Colonic mucosa (tissue), 4 donors: ENCODE data around the gene CES1. TPM values are rescaled to one million over a fixed set of nuclear protein-coding genes. Genes with fewer than 3 reads are reported as not detected.

ENCODE experiments used
- DNase-seq: peaks from one replicate; pipeline ENCODE4 v3.0.0-alpha.2; 2020
- H3K27ac ChIP-seq: fragments of 200-600 bp; one replicate; pipeline ENCODE4 v1.8.0; 2021
- H3K27me3 ChIP-seq: fragments of 200-600 bp; one replicate; pipeline ENCODE4 v1.8.0; 2021
- H3K36me3 ChIP-seq: fragments of 200-600 bp; one replicate; pipeline ENCODE4 v1.8.0; 2021
- H3K4me1 ChIP-seq: fragments of 200-600 bp; one replicate; pipeline ENCODE4 v1.8.0; 2021; ENCODE audit warnings: mild to moderate bottlenecking
- H3K4me3 ChIP-seq: fragments of 200-600 bp; one replicate; pipeline ENCODE4 v1.8.0; 2021
- H3K9ac ChIP-seq, 2 donors: one replicate each; pipeline ENCODE4 v1.7.0; 2013; ENCODE audit warnings: control low read depth in 2 of 2, low read depth in 2 of 2, low read length in 2 of 2
- H3K9me3 ChIP-seq: fragments of 200-600 bp; one replicate; pipeline ENCODE4 v1.8.0; 2021
- intact Hi-C: fragments of 100-400 bp; cut with DNase I; formaldehyde crosslinking; loops from one replicate; pipeline ENCODE4 v1.14.1; 2022
- total RNA-seq, 2 donors: library from RNA; stranded (reverse); fragmentation: NEBNext Ultra II Directional in 1 of 2; extraction: Animal tissue kit (Norgen Biotek cat#: 25700) in 1 of 2; gene quantifications; one replicate each; pipeline ENCODE4 v1.2.1, GENCODE V29; 2021
- TF ChIP-seq, protein P1 (sequence below): fragments of 200-600 bp; IDR thresholded peaks from one replicate; pipeline ENCODE4 v1.8.0; 2022; ENCODE audit warnings: antibody characterized with exemption, mild to moderate bottlenecking
- donor health status: healthy.
- donor health status: DM: no; HTN: no; CAD: no.
- donor health status: DM: no; HTN: no; CAD: no.

Gene CES1
- total RNA-seq, 2 donors from 2014 or later, result 9.1 to 19.2 TPM

DNA sequence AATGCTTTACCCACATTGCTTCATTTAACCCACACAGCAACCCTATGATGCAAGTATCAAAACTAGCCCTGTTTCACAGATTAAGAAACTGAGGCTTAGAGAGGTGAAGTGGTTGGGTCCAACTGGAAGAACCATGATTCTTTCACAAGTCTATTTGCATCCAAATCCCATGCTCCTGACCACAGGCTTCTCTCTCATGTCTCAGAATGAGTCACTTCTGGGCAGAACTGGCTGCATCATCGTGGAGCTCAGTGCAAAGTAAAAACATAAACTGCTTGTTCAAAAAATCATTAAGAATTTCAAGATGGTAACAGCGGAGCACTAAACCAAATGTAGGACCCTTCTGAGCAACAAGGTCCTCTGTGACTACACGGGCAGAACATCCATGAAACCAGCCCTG is 20.2 kb upstream of the CES1 start:
- Histone ChIP-seq H3K27ac (no peak overlapping the region), H3K4me3 (no peak overlapping the region), H3K9ac (no peak overlapping the region), H3K36me3 (no peaks in the 10 kb centered on the region), H3K9me3 (no peaks in the 10 kb centered on the region), H3K4me1 (no peaks in the 10 kb centered on the region), H3K27me3 (no peaks in the 10 kb centered on the region)
- no peak for DNase-seq
- intact Hi-C loops, result no loop called here
- TF ChIP-seq, protein P1, sequence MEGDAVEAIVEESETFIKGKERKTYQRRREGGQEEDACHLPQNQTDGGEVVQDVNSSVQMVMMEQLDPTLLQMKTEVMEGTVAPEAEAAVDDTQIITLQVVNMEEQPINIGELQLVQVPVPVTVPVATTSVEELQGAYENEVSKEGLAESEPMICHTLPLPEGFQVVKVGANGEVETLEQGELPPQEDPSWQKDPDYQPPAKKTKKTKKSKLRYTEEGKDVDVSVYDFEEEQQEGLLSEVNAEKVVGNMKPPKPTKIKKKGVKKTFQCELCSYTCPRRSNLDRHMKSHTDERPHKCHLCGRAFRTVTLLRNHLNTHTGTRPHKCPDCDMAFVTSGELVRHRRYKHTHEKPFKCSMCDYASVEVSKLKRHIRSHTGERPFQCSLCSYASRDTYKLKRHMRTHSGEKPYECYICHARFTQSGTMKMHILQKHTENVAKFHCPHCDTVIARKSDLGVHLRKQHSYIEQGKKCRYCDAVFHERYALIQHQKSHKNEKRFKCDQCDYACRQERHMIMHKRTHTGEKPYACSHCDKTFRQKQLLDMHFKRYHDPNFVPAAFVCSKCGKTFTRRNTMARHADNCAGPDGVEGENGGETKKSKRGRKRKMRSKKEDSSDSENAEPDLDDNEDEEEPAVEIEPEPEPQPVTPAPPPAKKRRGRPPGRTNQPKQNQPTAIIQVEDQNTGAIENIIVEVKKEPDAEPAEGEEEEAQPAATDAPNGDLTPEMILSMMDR, result no peak

DNA sequence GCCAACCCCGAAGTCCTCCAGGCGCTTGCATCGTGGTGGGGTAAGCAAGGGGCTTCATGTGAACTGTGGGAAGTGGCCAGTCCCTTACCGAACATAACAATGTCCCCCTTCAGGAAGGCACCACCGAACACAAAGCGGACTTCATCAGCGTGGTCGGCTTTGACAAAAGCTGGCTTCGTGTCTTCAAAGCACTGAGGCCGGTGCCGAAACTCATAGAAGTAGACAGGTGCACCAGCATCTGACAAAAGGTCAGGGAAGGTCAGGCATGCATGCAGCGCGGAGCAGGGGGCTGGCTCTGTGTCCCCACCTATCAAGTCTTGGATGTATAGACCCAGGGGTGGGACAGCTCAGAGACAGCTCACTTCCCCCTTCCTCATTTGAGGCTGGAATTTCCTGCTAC is 16.6 kb upstream of the CES1 start:
- H3K4me1 ChIP-seq, result no peaks in the 10 kb centered on the region
- H3K4me3 ChIP-seq, result no peak overlapping the region
- no peak overlapping the region for H3K9ac ChIP-seq
- no peaks in the 10 kb centered on the region for H3K9me3 ChIP-seq
- no peak for DNase-seq
- H3K27ac ChIP-seq, result no peak overlapping the region
- H3K27me3 ChIP-seq, result no peaks in the 10 kb centered on the region
- H3K36me3 ChIP-seq, result no peaks in the 10 kb centered on the region
- intact Hi-C loops, result no loop called here
- TF ChIP-seq, protein P1, result no peak

DNA sequence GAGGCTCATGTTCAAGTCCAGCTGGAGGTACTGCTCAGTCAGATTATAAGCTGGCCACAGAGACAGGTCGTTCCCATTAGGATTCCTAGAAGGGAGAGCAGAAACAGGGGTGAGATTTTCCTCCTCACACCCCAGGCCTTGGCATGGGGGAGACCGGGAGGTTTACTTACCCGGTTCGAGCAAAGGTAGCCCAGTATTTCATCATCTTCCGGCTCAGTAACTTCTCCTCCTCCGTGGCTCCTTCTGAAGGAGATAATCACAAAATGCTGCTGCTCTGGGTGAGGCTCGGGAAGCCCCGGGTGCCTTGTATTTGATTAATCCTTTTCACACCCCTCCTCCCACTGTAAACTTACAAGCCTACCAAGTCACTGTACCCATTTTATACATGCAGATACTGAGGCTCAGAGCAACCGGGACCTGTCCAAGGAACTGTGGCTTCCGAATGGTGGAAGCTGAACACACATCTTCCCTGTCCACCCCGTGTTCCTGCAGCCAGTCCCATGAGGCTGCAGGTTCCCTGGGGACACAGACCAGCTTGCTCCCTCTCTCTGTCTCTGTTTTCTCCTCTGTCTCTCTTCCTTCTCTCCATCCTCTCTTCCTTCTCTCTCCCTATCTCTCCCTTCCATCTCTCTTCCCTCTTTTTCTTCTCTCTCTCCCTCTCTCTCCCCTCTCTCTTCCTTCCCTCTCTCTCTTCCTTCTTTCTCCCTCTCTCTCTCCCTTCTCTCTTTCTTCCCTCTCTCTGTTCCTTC is 13.9 kb upstream of the CES1 start:
- no peak overlapping the region for H3K9ac ChIP-seq
- intact Hi-C loops, result no loop called here
- no peaks in the 10 kb centered on the region for H3K36me3 ChIP-seq
- no peaks in the 10 kb centered on the region for H3K27me3 ChIP-seq
- no peaks in the 10 kb centered on the region for H3K4me1 ChIP-seq
- DNase-seq, result no peak
- H3K27ac ChIP-seq, result no peak overlapping the region
- no peaks in the 10 kb centered on the region for H3K9me3 ChIP-seq
- no peak overlapping the region for H3K4me3 ChIP-seq
- TF ChIP-seq, protein P1, result no peak

GRCh38 chr16:55843105-55843395 is 10.2 kb upstream of the CES1 start:
- DNase-seq, result no peak
- Histone ChIP-seq H3K36me3 (no peaks in the 10 kb centered on the region), H3K9me3 (no peaks in the 10 kb centered on the region), H3K27ac (no peak overlapping the region), H3K27me3 (no peaks in the 10 kb centered on the region), H3K4me3 (no peak overlapping the region), H3K9ac (no peak overlapping the region), H3K4me1 (no peaks in the 10 kb centered on the region)
- intact Hi-C loops, result loop anchor here (2.0 to 5.0 kb wide), 2 partner anchors 130 to 381 kb away; no protein-coding TSS in a partner anchor
- TF ChIP-seq, protein P1, result no peak

DNA sequence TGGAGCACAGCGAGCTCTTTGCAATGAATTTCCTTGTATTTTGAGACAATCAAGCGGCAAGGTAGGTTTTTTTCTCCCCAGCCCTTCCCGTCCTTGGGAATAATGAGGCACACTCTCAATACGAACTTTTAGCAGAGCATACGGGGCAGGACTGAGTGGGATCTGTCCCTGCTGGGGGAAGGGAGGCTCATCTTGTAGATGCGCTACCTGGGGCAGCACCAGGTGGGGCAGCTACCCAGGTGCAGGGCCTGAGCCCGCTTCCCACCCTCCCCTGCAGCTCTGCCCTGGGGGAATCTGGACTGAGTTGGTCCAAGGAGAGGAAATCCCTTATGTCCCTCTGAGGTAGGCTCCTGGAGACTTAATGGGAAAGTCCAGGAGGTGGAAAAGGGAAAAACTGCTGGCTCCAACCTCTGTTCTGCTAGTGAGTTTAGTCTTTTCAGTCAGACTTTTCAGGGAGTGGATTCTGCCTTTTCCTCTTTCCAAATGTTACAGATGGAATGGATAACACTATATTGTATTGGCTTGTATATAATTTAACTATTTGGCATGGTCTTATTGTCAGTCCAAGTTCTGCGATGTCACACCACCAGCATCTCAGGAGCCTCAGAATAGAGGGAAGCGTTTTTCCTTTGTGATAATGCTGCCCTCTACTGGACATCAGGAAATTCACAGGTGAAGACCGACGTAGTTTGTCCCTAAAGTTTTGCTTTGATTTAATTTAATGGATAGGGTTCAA is 9.6 kb upstream of the CES1 start:
- no peak overlapping the region for H3K4me3 ChIP-seq
- H3K27me3 ChIP-seq, result no peaks in the 10 kb centered on the region
- no peak overlapping the region for H3K9ac ChIP-seq
- H3K27ac ChIP-seq, result no peak overlapping the region
- no peaks in the 10 kb centered on the region for H3K9me3 ChIP-seq
- no peaks in the 10 kb centered on the region for H3K36me3 ChIP-seq
- H3K4me1 ChIP-seq, result no peaks in the 10 kb centered on the region
- TF ChIP-seq, protein P1, result peak; percentile 54
- no peak for DNase-seq
- intact Hi-C loops, result loop anchor here (2.0 to 5.0 kb wide), 2 partner anchors 130 to 380 kb away; no protein-coding TSS in a partner anchor
